ENCODE measurements around the gene ZNF497. TPM values are rescaled to one million over a fixed set of nuclear protein-coding genes. Genes with fewer than 3 reads are reported as not detected.

The ZNF497 gene
- total RNA-seq, 1 donor from 2014 or later = 8.1 TPM

DNA sequence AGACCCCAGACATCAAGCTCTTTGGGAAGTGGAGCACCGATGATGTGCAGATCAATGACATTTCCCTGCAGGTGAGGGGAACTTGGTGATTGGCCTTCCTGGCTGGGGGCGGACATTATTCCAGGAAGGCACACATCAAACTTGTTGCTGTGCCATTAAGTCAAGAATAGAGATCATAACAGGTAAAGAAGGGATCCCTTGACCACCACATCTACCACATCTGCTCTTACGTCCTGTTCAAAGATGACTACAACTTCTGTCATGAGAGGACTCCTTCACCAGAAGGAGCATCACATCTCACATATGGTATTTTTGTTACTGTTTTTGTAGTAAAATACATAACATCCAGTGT lies 25.6 kb upstream of the ZNF497 start:
- H3K4me1 Mint-ChIP-seq (ENCODE audit: unreplicated experiment) = peaks cover 11% of the 10 kb centered on the region
- TF ChIP-seq, protein P1, sequence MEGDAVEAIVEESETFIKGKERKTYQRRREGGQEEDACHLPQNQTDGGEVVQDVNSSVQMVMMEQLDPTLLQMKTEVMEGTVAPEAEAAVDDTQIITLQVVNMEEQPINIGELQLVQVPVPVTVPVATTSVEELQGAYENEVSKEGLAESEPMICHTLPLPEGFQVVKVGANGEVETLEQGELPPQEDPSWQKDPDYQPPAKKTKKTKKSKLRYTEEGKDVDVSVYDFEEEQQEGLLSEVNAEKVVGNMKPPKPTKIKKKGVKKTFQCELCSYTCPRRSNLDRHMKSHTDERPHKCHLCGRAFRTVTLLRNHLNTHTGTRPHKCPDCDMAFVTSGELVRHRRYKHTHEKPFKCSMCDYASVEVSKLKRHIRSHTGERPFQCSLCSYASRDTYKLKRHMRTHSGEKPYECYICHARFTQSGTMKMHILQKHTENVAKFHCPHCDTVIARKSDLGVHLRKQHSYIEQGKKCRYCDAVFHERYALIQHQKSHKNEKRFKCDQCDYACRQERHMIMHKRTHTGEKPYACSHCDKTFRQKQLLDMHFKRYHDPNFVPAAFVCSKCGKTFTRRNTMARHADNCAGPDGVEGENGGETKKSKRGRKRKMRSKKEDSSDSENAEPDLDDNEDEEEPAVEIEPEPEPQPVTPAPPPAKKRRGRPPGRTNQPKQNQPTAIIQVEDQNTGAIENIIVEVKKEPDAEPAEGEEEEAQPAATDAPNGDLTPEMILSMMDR (conservative IDR thresholded peaks at IDR 0.05) = no peak
- H3K4me3 Mint-ChIP-seq = peak overlapping the region; percentile 98
- H3K27me3 Mint-ChIP-seq = no peaks in the 10 kb centered on the region
- DNase-seq (ENCODE audit: extremely low spot score, unreplicated experiment) = no peak
- peaks cover 16% of the 10 kb centered on the region for H3K36me3 Mint-ChIP-seq
- peak overlapping the region; percentile 99 for H3K27ac Mint-ChIP-seq
- no peaks in the 10 kb centered on the region for H3K9me3 Mint-ChIP-seq

DNA sequence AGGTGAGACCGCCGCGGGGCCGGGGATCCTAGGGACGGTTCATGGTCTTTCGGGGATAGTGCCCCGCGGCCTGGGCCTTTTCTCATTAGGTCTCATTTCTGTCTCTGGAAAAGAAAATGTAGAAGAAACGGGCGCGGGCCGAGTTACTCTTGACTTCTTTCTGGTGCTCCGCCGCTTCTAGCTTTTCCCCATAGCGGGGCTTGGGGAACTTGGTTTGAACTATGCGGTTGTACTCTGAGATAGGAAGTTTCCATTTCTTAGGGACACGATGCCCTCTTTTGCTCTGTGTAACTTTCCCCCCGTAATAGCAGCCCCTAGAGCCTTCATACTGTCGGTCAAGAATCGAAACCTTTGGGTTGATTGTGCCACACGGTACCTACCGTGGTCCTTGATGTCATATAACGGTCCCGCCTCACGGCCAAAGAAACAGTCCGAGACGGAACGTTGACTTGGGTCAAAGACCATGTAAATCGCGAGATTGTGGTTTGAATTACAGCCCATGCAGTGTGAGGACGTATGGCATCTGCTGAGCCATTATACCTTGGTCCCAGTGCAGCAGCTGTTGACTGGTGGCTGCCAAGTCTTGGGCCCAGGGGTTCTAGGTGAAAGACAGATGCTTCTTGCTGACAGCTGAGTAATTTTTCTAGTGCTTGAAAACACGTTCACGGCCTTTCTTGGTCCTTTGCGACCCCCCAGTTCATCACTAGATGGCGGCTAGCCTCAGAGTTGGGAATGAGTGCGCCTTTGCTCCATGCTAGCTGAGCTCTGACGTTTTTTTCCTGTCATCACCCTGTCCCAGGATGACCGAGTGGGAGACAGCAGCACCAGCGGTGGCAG lies 25.0 kb upstream of the ZNF497 start:
- H3K9me3 Mint-ChIP-seq = no peaks in the 10 kb centered on the region
- H3K4me3 Mint-ChIP-seq = peak overlapping the region; percentile 98
- H3K27me3 Mint-ChIP-seq = no peaks in the 10 kb centered on the region
- H3K4me1 Mint-ChIP-seq (ENCODE audit: unreplicated experiment) = peaks cover 11% of the 10 kb centered on the region
- H3K27ac Mint-ChIP-seq = peak overlapping the region; percentile 99
- peaks cover 12% of the 10 kb centered on the region for H3K36me3 Mint-ChIP-seq
- TF ChIP-seq, protein P1 (conservative IDR thresholded peaks at IDR 0.05) = no peak
- DNase-seq (ENCODE audit: extremely low spot score, unreplicated experiment) = no peak

- peaks cover 12% of the 10 kb centered on the region for H3K36me3 Mint-ChIP-seq
- TF ChIP-seq, protein P1 (conservative IDR thresholded peaks at IDR 0.05) = no peak
- no peaks in the 10 kb centered on the region for H3K27me3 Mint-ChIP-seq
- peak within 1 kb of the TSS; percentile 99 for H3K27ac Mint-ChIP-seq
- no peaks in the 10 kb centered on the region for H3K9me3 Mint-ChIP-seq
- peak; percentile 95 for DNase-seq (ENCODE audit: extremely low spot score, unreplicated experiment)
- H3K4me3 Mint-ChIP-seq = peak within 1 kb of the TSS; percentile 98
- H3K4me1 Mint-ChIP-seq (ENCODE audit: unreplicated experiment) = peaks cover 11% of the 10 kb centered on the region
Observed at GRCh38 chr19:58386576-58387337, 24.2 kb upstream of the ZNF497 start, which contains the start of gene RPS5. RPS5 (plus strand) TSS chr19:58387269; CDS start chr19:58388138, 869 bp downstream.

- no peak for DNase-seq (ENCODE audit: extremely low spot score, unreplicated experiment)
- H3K4me3 Mint-ChIP-seq = peak overlapping the region; percentile 98
- TF ChIP-seq, protein P1 (conservative IDR thresholded peaks at IDR 0.05) = no peak
- peaks cover 12% of the 10 kb centered on the region for H3K36me3 Mint-ChIP-seq
- H3K27me3 Mint-ChIP-seq = no peaks in the 10 kb centered on the region
- peak overlapping the region; percentile 99 for H3K27ac Mint-ChIP-seq
- H3K9me3 Mint-ChIP-seq = no peaks in the 10 kb centered on the region
- H3K4me1 Mint-ChIP-seq (ENCODE audit: unreplicated experiment) = peaks cover 11% of the 10 kb centered on the region
Observed at GRCh38 chr19:58385891-58386575, 23.5 kb upstream of the ZNF497 start.

DNA sequence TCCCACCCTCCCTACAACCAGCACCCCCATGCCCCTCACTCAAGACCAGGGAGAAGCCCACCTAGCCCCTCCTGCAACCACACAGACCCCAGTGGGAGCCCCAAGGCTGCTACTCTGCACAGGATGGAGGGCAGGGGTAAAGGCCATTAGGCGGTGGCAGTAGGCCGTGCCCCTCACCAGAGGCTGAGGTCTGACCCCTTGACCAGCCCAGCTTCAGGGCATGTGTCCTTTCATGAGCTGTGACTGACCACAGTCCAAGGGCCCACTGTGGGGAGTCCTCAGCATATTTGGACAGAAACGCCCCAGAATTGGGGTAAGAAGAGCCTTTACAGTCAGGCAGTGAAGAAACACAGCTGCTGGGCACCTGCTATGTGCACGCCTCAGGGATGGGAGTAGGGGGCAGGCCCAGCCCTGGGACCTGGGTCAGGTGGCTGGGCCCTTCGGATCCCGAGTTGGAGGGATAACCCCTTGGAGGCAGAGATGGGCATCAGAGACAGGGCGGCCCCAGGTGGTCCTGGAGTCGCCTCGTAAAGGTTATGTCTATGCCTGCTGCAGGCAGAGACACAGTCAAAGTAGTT lies 22.9 kb upstream of the ZNF497 start:
- Mint-ChIP-seq H3K36me3 (peaks cover 8% of the 10 kb centered on the region), H3K9me3 (no peaks in the 10 kb centered on the region), H3K4me3 (peak overlapping the region; percentile 98), H3K27ac (peak overlapping the region; percentile 99), H3K27me3 (no peaks in the 10 kb centered on the region), H3K4me1 (ENCODE audit: unreplicated experiment) (peaks cover 11% of the 10 kb centered on the region)
- DNase-seq (ENCODE audit: extremely low spot score, unreplicated experiment) = no peak
- TF ChIP-seq, protein P1 (conservative IDR thresholded peaks at IDR 0.05) = no peak
